Measurements from ENCODE around the gene KASH5. TPM values are rescaled to one million over a fixed set of nuclear protein-coding genes. Genes with fewer than 3 reads are reported as not detected.

KASH5 gene
- polyA plus RNA-seq, 4 donors = not detected

DNA sequence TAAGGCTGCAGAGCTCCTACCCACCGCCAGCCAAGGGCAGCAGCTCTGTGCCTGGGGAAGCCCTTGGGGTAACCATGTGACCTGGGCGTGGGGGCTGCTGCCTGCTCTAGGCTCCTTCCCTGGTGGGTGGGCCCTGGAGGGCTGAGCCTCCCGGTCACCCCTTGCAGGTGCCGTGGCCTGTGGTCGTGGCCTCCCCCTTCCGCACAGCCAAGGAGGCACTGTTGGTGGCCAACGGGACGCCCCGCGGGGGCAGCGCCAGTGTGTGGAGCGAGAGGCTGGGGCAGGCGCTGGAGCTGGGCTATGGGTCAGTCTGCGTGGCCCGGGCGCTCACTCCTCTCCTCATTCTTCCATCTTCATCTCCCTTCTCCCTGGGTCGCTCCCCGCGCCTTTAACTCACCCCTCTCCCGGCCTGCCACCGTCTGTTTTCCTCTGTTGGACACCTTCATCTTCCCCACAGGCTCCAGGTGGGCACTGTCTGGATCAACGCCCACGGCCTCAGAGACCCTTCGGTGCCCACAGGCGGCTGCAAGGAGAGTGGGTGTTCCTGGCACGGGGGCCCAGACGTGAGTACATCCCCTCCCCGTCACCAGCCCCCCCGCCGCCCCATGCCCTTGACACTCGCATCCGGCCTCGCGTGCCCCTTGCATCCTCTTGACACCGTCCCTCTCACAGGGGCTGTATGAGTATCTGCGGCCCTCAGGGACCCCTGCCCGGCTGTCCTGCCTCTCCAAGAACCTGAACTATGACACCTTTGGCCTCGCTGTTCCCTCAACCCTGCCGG, 76.1 kb downstream of the KASH5 start:
- DNase-seq = no peak
- Histone ChIP-seq H3K4me3 (ENCODE audit: low read depth in 1 of 3, low read length in 3 of 3) (no peak overlapping the region), H3K9me3 (ENCODE audit: control insufficient read depth in 2 of 2, insufficient read depth in 1 of 2, low read depth in 1 of 2, low read length in 1 of 2) (no peaks in the 10 kb centered on the region), H3K36me3 (ENCODE audit: control insufficient read depth in 3 of 3, insufficient read depth in 2 of 3, low read depth in 1 of 3, low read length in 3 of 3) (peaks cover 0 to 80% (median 16%) of the 10 kb centered on the region in 3 donors), H3K27ac (ENCODE audit: low read depth in 1 of 3, low read length in 2 of 3) (no peak overlapping the region), H3K27me3 (ENCODE audit: control insufficient read depth in 3 of 3, insufficient read depth in 3 of 3, low read length in 3 of 3) (no peaks in the 10 kb centered on the region), H3K4me1 (ENCODE audit: control insufficient read depth in 3 of 3, insufficient read depth in 2 of 3, low read depth in 1 of 3, low read length in 2 of 3) (no peaks in the 10 kb centered on the region)
- FAIRE-seq = no peak
- WGBS, 3 donors = 91 to 94% (median 94%) methylated on average over 34 to 39 of the region's 39 CpGs

GRCh38 chr19:49465371-49465770, 77.3 kb downstream of the KASH5 start:
- no peak overlapping the region for H3K27ac ChIP-seq (ENCODE audit: low read depth in 1 of 3, low read length in 2 of 3)
- peaks cover 0 to 78% (median 13%) of the 10 kb centered on the region in 3 donors for H3K36me3 ChIP-seq (ENCODE audit: control insufficient read depth in 3 of 3, insufficient read depth in 2 of 3, low read depth in 1 of 3, low read length in 3 of 3)
- no peaks in the 10 kb centered on the region for H3K27me3 ChIP-seq (ENCODE audit: control insufficient read depth in 3 of 3, insufficient read depth in 3 of 3, low read length in 3 of 3)
- H3K4me1 ChIP-seq (ENCODE audit: control insufficient read depth in 3 of 3, insufficient read depth in 2 of 3, low read depth in 1 of 3, low read length in 2 of 3) = no peaks in the 10 kb centered on the region
- FAIRE-seq (no peak), DNase-seq (no peak)
- H3K9me3 ChIP-seq (ENCODE audit: control insufficient read depth in 2 of 2, insufficient read depth in 1 of 2, low read depth in 1 of 2, low read length in 1 of 2) = no peaks in the 10 kb centered on the region
- WGBS, 3 donors = 83 to 95% (median 92%) methylated on average over 1 to 3 of the region's 3 CpGs
- H3K4me3 ChIP-seq (ENCODE audit: low read depth in 1 of 3, low read length in 3 of 3) = no peak overlapping the region

Other genes with a start within 250 kb of the KASH5 start
- gene HRC, start 232.9 kb upstream of the KASH5 start, polyA plus RNA-seq = 1 to 10 TPM in 3 of 4 donors, under 1 TPM in 1; 0.67 to 2.6 (median 2.0) TPM
- gene TRPM4, start 230.5 kb upstream of the KASH5 start, polyA plus RNA-seq = 100 to 1,000 TPM in 2 of 4 donors, 10 to 100 TPM in 2; 15.8 to 298 (median 92.6) TPM
- gene SLC6A16, start 63.1 kb upstream of the KASH5 start, polyA plus RNA-seq = 1 to 10 TPM in 1 of 4 donors, under 1 TPM in 2, not detected in 1; 0.27 to 1.4 (median 0.34) TPM
- gene CD37, start 52.8 kb upstream of the KASH5 start, polyA plus RNA-seq = 10 to 100 TPM in 1 of 4 donors, 1 to 10 TPM in 3; 2.7 to 11.6 (median 6.9) TPM
- gene TEAD2, start 25.8 kb upstream of the KASH5 start, polyA plus RNA-seq = 10 to 100 TPM in 2 of 4 donors, 1 to 10 TPM in 2; 1.8 to 17.2 (median 8.8) TPM
- gene DKKL1, start 24.4 kb upstream of the KASH5 start, polyA plus RNA-seq = under 1 TPM in 2 of 4 donors, not detected in 2; 0.19 to 0.66 TPM
- not detected for gene PTH2, start 35.2 kb downstream of the KASH5 start, polyA plus RNA-seq
- not detected for gene GFY, start 37.1 kb downstream of the KASH5 start, polyA plus RNA-seq
- gene SLC17A7, start 53.3 kb downstream of the KASH5 start, polyA plus RNA-seq = 1 to 10 TPM in 1 of 4 donors, under 1 TPM in 3; 0.09 to 1.1 (median 0.25) TPM
- 100 to 1,000 TPM in 1 of 4 donors, 10 to 100 TPM in 3; 81.1 to 115 (median 89.6) TPM for gene PIH1D1, start 63.6 kb downstream of the KASH5 start, polyA plus RNA-seq
- gene ALDH16A1, start 65.0 kb downstream of the KASH5 start, polyA plus RNA-seq = 100 to 1,000 TPM in 2 of 4 donors, 10 to 100 TPM in 2; 26.3 to 130 (median 83.6) TPM
- 1 to 10 TPM; 4.9 to 10.0 (median 8.2) TPM for gene FLT3LG, start 86.0 kb downstream of the KASH5 start, polyA plus RNA-seq
- 1,000 to 10,000 TPM; 2,350 to 5,026 (median 3,831) TPM for gene RPL13A, start 99.4 kb downstream of the KASH5 start, polyA plus RNA-seq
- 1,000 to 10,000 TPM; 2,854 to 5,067 (median 4,011) TPM for gene RPS11, start 108.2 kb downstream of the KASH5 start, polyA plus RNA-seq
- 100 to 1,000 TPM; 354 to 583 (median 513) TPM for gene FCGRT, start 124.4 kb downstream of the KASH5 start, polyA plus RNA-seq
- 100 to 1,000 TPM in 2 of 4 donors, 10 to 100 TPM in 2; 38.0 to 687 (median 248) TPM for gene RCN3, start 139.8 kb downstream of the KASH5 start, polyA plus RNA-seq
- 100 to 1,000 TPM in 3 of 4 donors, 10 to 100 TPM in 1; 51.8 to 181 (median 134) TPM for gene NOSIP, start 192.3 kb downstream of the KASH5 start, polyA plus RNA-seq
- 10 to 100 TPM; 14.2 to 23.7 (median 18.0) TPM for gene PRRG2, start 193.1 kb downstream of the KASH5 start, polyA plus RNA-seq
- 10 to 100 TPM in 2 of 4 donors, 1 to 10 TPM in 2; 2.4 to 18.4 (median 8.0) TPM for gene PRR12, start 202.9 kb downstream of the KASH5 start, polyA plus RNA-seq